Measurements from ENCODE around the gene CARD10.
"Not testable (repeated sequence)": the region's sequence is repeated elsewhere in the genome, so short reads cannot be mapped to it uniquely, and the experiment has no call there.

Gene CARD10

GRCh38 chr22:37529652-37530345 lies 10.6 kb upstream of the CARD10 start:
- H3K9me3 Mint-ChIP-seq: no peaks in the 10 kb centered on the region
- no peaks in the 10 kb centered on the region for H3K4me1 Mint-ChIP-seq
- no peak overlapping the region for H3K4me3 Mint-ChIP-seq
- peaks cover 4% of the 10 kb centered on the region for H3K27me3 Mint-ChIP-seq (ENCODE audit: low read depth)
- H3K36me3 Mint-ChIP-seq (ENCODE audit: low read depth): no peaks in the 10 kb centered on the region
- TF ChIP-seq, protein P1, sequence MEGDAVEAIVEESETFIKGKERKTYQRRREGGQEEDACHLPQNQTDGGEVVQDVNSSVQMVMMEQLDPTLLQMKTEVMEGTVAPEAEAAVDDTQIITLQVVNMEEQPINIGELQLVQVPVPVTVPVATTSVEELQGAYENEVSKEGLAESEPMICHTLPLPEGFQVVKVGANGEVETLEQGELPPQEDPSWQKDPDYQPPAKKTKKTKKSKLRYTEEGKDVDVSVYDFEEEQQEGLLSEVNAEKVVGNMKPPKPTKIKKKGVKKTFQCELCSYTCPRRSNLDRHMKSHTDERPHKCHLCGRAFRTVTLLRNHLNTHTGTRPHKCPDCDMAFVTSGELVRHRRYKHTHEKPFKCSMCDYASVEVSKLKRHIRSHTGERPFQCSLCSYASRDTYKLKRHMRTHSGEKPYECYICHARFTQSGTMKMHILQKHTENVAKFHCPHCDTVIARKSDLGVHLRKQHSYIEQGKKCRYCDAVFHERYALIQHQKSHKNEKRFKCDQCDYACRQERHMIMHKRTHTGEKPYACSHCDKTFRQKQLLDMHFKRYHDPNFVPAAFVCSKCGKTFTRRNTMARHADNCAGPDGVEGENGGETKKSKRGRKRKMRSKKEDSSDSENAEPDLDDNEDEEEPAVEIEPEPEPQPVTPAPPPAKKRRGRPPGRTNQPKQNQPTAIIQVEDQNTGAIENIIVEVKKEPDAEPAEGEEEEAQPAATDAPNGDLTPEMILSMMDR (IDR thresholded peaks at IDR 0.05; ENCODE audit: unreplicated experiment in 3 of 3): no peak
- H3K27ac Mint-ChIP-seq: no peak overlapping the region

GRCh38 chr22:37527952-37528351 lies 8.7 kb upstream of the CARD10 start:
- not testable (repeated sequence) for H3K9me3 Mint-ChIP-seq; H3K4me1 Mint-ChIP-seq; H3K36me3 Mint-ChIP-seq (ENCODE audit: low read depth); H3K27ac Mint-ChIP-seq; H3K4me3 Mint-ChIP-seq; H3K27me3 Mint-ChIP-seq (ENCODE audit: low read depth)

DNA sequence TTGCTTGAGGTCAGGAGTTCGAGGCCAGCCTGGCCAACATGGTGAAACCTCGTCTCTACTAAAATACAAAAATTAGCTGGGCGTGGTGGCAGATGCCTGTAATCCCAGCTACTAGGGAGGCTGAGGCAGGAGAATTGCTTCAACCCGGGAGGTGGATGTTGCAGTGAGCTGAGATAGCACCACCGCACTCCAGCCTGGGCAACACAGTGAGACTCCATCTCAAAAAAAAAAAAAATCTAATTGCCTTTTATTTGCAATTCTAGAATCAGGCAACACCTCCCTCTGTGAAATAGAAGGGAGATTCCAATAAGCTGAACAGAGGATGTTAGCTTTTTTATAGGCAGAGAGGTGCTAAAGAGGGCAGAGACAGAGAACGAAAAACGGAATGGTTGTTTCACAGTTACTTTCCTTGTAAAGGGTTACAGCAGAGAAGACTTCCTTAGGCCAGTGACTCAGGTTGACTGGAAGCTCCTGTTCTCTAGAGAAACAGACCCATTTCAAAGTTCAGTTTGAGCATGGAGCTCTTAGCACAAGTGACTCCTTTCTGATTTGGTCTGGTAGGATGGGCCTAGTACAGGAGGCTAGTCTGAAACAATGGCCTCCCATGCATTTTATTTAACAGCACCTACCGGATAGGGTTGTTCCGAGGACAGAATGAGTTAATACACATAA lies 8.0 kb upstream of the CARD10 start:
- H3K36me3 Mint-ChIP-seq (ENCODE audit: low read depth); H3K4me1 Mint-ChIP-seq; H3K4me3 Mint-ChIP-seq; H3K27ac Mint-ChIP-seq; H3K27me3 Mint-ChIP-seq (ENCODE audit: low read depth); H3K9me3 Mint-ChIP-seq: not testable (repeated sequence)

GRCh38 chr22:37526376-37526775 lies 7.2 kb upstream of the CARD10 start:
- Mint-ChIP-seq H3K9me3 (no peaks in the 10 kb centered on the region), H3K27ac (no peak overlapping the region), H3K27me3 (ENCODE audit: low read depth) (peaks cover 10% of the 10 kb centered on the region), H3K36me3 (ENCODE audit: low read depth) (no peaks in the 10 kb centered on the region), H3K4me3 (no peak overlapping the region), H3K4me1 (peaks cover 13% of the 10 kb centered on the region)
- TF ChIP-seq, protein P1 (IDR thresholded peaks at IDR 0.05; ENCODE audit: unreplicated experiment in 3 of 3): no peak

GRCh38 chr22:37525746-37526350 lies 6.6 kb upstream of the CARD10 start:
- H3K4me3 Mint-ChIP-seq: no peak overlapping the region
- TF ChIP-seq, protein P1 (IDR thresholded peaks at IDR 0.05; ENCODE audit: unreplicated experiment in 3 of 3): no peak
- H3K27ac Mint-ChIP-seq: no peak overlapping the region
- H3K27me3 Mint-ChIP-seq (ENCODE audit: low read depth): peaks cover 16% of the 10 kb centered on the region
- no peaks in the 10 kb centered on the region for H3K9me3 Mint-ChIP-seq
- no peaks in the 10 kb centered on the region for H3K36me3 Mint-ChIP-seq (ENCODE audit: low read depth)
- H3K4me1 Mint-ChIP-seq: peaks cover 18% of the 10 kb centered on the region

DNA sequence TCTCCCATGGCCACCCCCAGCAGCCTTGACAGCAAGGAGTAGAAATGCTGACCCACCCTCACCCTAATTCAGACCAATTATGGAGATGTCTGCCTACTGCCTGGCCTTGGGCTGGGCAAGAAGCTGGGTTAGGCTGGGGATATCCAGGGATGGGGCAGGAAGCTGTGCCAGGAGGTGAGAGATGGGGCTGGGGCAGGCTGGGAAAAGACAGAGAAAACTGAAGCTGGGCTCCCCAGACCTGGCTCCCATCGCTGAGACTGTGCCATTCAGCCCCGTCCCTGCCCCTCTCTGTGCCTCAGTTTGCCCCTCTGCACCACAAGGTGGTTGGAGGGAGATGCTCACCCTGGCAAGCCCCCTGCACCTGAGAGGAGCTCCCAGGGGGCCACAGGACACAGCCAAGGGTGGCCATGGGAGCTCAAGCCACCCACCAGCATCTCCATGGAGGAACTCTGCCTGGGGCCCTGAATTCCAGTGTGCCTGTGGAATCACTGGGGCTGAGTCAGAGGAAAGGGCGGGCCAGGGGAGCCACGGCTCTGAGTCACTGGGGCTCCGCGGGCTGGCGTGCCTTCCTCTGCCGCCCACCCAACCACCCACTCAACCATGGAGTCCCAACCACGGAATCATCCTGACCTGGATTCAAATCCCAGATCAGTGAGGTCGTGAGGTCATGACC lies 6.0 kb upstream of the CARD10 start:
- Mint-ChIP-seq H3K27ac (no peak overlapping the region), H3K9me3 (no peaks in the 10 kb centered on the region), H3K4me3 (no peak overlapping the region), H3K27me3 (ENCODE audit: low read depth) (peaks cover 19% of the 10 kb centered on the region), H3K36me3 (ENCODE audit: low read depth) (no peaks in the 10 kb centered on the region), H3K4me1 (peaks cover 21% of the 10 kb centered on the region)
- TF ChIP-seq, protein P1 (IDR thresholded peaks at IDR 0.05; ENCODE audit: unreplicated experiment in 3 of 3): no peak
